Measurements from ENCODE around the gene SLC25A39.
"Not testable (repeated sequence)": the region's sequence is repeated elsewhere in the genome, so short reads cannot be mapped to it uniquely, and the experiment has no call there.

SLC25A39 gene

DNA sequence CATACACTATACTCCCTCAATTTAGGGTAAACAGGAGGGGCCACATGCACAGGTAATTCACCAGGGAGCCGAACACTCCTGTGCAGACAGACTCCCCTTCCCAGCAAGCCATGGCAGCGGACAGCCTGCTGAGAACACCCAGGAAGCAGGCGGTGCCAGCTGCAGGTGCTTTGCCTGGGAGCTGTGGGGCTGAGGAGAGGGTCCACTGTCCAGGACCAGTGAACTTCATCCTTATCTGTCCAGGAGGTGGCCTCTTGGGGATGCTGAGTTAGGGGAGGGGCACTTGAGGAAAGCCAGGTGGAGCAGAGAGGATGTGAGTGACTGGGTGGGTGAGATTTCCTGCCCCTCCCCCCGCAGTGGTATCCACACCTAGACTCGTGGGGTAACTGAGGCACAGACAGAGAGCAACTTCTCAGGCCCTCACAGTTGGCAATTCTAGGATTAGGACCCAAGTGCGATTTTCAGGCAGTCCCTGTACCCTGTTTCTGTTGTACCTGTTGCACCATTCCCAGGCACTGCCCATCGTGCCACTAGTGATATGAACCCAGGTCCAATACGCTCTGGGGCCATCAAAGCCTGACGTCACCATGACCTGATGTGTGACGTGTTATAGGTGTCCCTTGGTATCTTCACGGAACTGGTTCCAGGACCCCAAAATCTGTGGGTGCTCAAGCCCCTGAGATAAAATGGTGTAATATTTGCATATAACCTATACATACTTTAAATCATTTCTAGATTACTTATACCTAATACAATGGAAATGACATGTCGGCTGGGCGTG is 21.6 kb upstream of the SLC25A39 start:
- H3K27ac ChIP-seq (ENCODE audit: low read length), result no peak overlapping the region
- WGBS (ENCODE audit: insufficient coverage, insufficient read length), result no CpG with 5 or more reads among the region's 13 CpGs
- H3K4me1 ChIP-seq (ENCODE audit: control insufficient read depth, insufficient read depth, low read length), result no peaks in the 10 kb centered on the region
- H3K4me3 ChIP-seq (ENCODE audit: low read length), result no peak overlapping the region; the same call in 1 of the 2 replicates
- peaks cover 3% of the 10 kb centered on the region; the same call in 1 of the 2 replicates for H3K36me3 ChIP-seq (ENCODE audit: control insufficient read depth, insufficient read depth, low read length)
- no peaks in the 10 kb centered on the region for H3K27me3 ChIP-seq (ENCODE audit: control insufficient read depth, insufficient read depth, low read length)
- no peaks in the 10 kb centered on the region for H3K9me3 ChIP-seq (ENCODE audit: control insufficient read depth, insufficient read depth, low read length)
- no peak for DNase-seq (ENCODE audit: low read depth, low spot score)

DNA sequence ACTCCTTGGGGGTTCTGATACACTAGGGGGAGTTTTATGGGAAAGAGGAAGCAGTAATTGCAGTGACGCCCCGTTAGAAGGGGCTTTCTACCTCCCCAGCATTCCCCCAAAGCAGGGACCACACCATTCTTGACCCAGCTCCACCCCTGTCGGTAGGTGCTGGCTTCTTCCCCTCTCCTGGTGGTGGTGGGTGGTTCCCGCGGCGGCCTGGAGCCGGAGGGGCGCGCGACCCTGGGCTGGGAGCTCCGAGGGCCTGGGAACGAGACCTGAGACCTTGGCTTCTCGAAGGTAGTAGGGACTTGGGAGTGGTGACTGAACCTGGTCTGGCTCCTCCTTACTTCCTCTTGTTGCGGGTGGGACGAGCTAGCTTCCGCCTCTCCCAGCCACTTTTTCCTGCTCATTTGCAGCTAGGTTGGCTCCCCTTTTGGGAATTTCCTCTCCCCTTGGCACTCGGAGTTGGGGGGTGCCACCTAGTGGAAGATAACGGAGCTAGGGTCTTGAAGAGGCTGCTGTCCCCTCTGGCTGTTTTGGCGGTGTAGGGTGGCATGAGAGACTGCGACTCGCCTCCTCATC is 20.9 kb upstream of the SLC25A39 start:
- Histone ChIP-seq H3K9me3 (ENCODE audit: control insufficient read depth, insufficient read depth, low read length) (no peaks in the 10 kb centered on the region), H3K27me3 (ENCODE audit: control insufficient read depth, insufficient read depth, low read length) (no peaks in the 10 kb centered on the region), H3K36me3 (ENCODE audit: control insufficient read depth, insufficient read depth, low read length) (0 out of 2 replicates have a peak, but pooled peaks cover 2% of the 10 kb centered on the region), H3K27ac (ENCODE audit: low read length) (no peak overlapping the region), H3K4me3 (ENCODE audit: low read length) (peak overlapping the region; percentile 64), H3K4me1 (ENCODE audit: control insufficient read depth, insufficient read depth, low read length) (no peaks in the 10 kb centered on the region)
- no CpG with 5 or more reads among the region's 21 CpGs for WGBS (ENCODE audit: insufficient coverage, insufficient read length)
- DNase-seq (ENCODE audit: low read depth, low spot score), result no peak

DNA sequence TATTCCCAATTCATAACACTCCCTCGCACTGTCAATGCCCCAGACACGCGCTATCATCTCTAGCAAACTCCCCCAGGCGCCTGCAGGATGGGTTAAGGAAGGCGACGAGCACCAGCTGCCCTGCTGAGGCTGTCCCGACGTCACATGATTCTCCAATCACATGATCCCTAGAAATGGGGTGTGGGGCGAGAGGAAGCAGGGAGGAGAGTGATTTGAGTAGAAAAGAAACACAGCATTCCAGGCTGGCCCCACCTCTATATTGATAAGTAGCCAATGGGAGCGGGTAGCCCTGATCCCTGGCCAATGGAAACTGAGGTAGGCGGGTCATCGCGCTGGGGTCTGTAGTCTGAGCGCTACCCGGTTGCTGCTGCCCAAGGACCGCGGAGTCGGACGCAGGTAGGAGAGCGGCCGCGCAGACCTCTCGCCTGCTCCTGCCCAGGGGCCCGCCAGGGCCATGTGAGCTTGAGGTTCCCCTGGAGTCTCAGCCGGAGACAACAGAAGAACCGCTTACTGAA is 20.4 kb upstream of the SLC25A39 start, which contains the start of gene GRN:
Gene GRN (plus strand): TSS at position 364 of the 515 bp plus-strand sequence. CDS start 3,863 bp downstream, outside the sequence.
- H3K4me3 ChIP-seq (ENCODE audit: low read length), result peak within 1 kb of the TSS; percentile 64
- H3K9me3 ChIP-seq (ENCODE audit: control insufficient read depth, insufficient read depth, low read length), result no peaks in the 10 kb centered on the region
- no peaks in the 10 kb centered on the region for H3K4me1 ChIP-seq (ENCODE audit: control insufficient read depth, insufficient read depth, low read length)
- H3K27ac ChIP-seq (ENCODE audit: low read length), result no peak within 1 kb of the TSS
- no peaks in the 10 kb centered on the region for H3K27me3 ChIP-seq (ENCODE audit: control insufficient read depth, insufficient read depth, low read length)
- no CpG with 5 or more reads among the region's 26 CpGs for WGBS (ENCODE audit: insufficient coverage, insufficient read length)
- 0 out of 2 replicates have a peak, but pooled peaks cover 1% of the 10 kb centered on the region for H3K36me3 ChIP-seq (ENCODE audit: control insufficient read depth, insufficient read depth, low read length)
- DNase-seq (ENCODE audit: low read depth, low spot score), result peak; percentile 97

GRCh38 chr17:44343510-44344209 is 19.0 kb upstream of the SLC25A39 start:
- no peak overlapping the region for H3K27ac ChIP-seq (ENCODE audit: low read length)
- H3K36me3 ChIP-seq (ENCODE audit: control insufficient read depth, insufficient read depth, low read length), result no peaks in the 10 kb centered on the region
- no peak overlapping the region for H3K4me3 ChIP-seq (ENCODE audit: low read length)
- WGBS (ENCODE audit: insufficient coverage, insufficient read length), result no CpG with 5 or more reads among the region's 11 CpGs
- H3K27me3 ChIP-seq (ENCODE audit: control insufficient read depth, insufficient read depth, low read length), result no peaks in the 10 kb centered on the region
- H3K9me3 ChIP-seq (ENCODE audit: control insufficient read depth, insufficient read depth, low read length), result no peaks in the 10 kb centered on the region
- no peak for DNase-seq (ENCODE audit: low read depth, low spot score)
- no peaks in the 10 kb centered on the region for H3K4me1 ChIP-seq (ENCODE audit: control insufficient read depth, insufficient read depth, low read length)

- not testable (repeated sequence) for H3K9me3 ChIP-seq (ENCODE audit: control insufficient read depth, insufficient read depth, low read length); DNase-seq (ENCODE audit: low read depth, low spot score); H3K27ac ChIP-seq (ENCODE audit: low read length); H3K4me1 ChIP-seq (ENCODE audit: control insufficient read depth, insufficient read depth, low read length); H3K27me3 ChIP-seq (ENCODE audit: control insufficient read depth, insufficient read depth, low read length); H3K36me3 ChIP-seq (ENCODE audit: control insufficient read depth, insufficient read depth, low read length); H3K4me3 ChIP-seq (ENCODE audit: low read length)
- WGBS (ENCODE audit: insufficient coverage, insufficient read length), result no CpG with 5 or more reads among the region's 5 CpGs
Observed at GRCh38 chr17:44340553-44340952, 15.9 kb upstream of the SLC25A39 start.

- no CpG with 5 or more reads among the region's 6 CpGs for WGBS (ENCODE audit: insufficient coverage, insufficient read length)
- Histone ChIP-seq H3K27me3 (ENCODE audit: control insufficient read depth, insufficient read depth, low read length) (no peaks in the 10 kb centered on the region), H3K36me3 (ENCODE audit: control insufficient read depth, insufficient read depth, low read length) (no peaks in the 10 kb centered on the region), H3K4me1 (ENCODE audit: control insufficient read depth, insufficient read depth, low read length) (no peaks in the 10 kb centered on the region), H3K27ac (ENCODE audit: low read length) (no peak overlapping the region), H3K9me3 (ENCODE audit: control insufficient read depth, insufficient read depth, low read length) (no peaks in the 10 kb centered on the region), H3K4me3 (ENCODE audit: low read length) (no peak overlapping the region)
- no peak for DNase-seq (ENCODE audit: low read depth, low spot score)
Observed at GRCh38 chr17:44338702-44339101, 14.1 kb upstream of the SLC25A39 start.

GRCh38 chr17:44335968-44336367 is 11.3 kb upstream of the SLC25A39 start:
- Histone ChIP-seq H3K9me3 (ENCODE audit: control insufficient read depth, insufficient read depth, low read length) (no peaks in the 10 kb centered on the region), H3K36me3 (ENCODE audit: control insufficient read depth, insufficient read depth, low read length) (no peaks in the 10 kb centered on the region), H3K4me1 (ENCODE audit: control insufficient read depth, insufficient read depth, low read length) (no peaks in the 10 kb centered on the region), H3K4me3 (ENCODE audit: low read length) (no peak overlapping the region), H3K27ac (ENCODE audit: low read length) (no peak overlapping the region), H3K27me3 (ENCODE audit: control insufficient read depth, insufficient read depth, low read length) (no peaks in the 10 kb centered on the region)
- no CpG with 5 or more reads among the region's 5 CpGs for WGBS (ENCODE audit: insufficient coverage, insufficient read length)
- no peak for DNase-seq (ENCODE audit: low read depth, low spot score)

DNA sequence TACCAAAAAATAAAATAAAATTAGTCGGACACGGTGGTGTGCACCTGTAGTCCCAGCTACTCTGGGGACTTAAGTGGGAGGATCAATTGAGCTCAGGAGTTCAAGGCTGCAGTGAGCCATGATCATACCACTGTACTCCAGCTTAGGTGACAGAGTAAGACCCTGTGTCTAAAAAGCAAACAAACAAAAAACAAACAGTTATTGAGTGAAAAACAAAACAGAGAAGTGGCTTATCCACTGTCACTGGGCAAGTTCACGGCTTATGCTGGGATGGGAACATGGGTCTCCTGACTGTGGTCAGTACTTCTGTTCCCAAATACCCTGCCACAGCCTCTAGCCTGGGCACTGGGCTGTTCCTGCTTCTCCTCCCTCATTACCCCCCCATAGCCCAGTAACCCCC is 10.9 kb upstream of the SLC25A39 start:
- H3K27ac ChIP-seq (ENCODE audit: low read length), result no peak overlapping the region
- H3K4me3 ChIP-seq (ENCODE audit: low read length), result no peak overlapping the region
- no CpG with 5 or more reads among the region's 3 CpGs for WGBS (ENCODE audit: insufficient coverage, insufficient read length)
- no peaks in the 10 kb centered on the region for H3K4me1 ChIP-seq (ENCODE audit: control insufficient read depth, insufficient read depth, low read length)
- no peak for DNase-seq (ENCODE audit: low read depth, low spot score)
- H3K36me3 ChIP-seq (ENCODE audit: control insufficient read depth, insufficient read depth, low read length), result no peaks in the 10 kb centered on the region
- H3K27me3 ChIP-seq (ENCODE audit: control insufficient read depth, insufficient read depth, low read length), result no peaks in the 10 kb centered on the region
- H3K9me3 ChIP-seq (ENCODE audit: control insufficient read depth, insufficient read depth, low read length), result no peaks in the 10 kb centered on the region

- Histone ChIP-seq H3K4me1 (ENCODE audit: control insufficient read depth, insufficient read depth, low read length) (no peaks in the 10 kb centered on the region), H3K4me3 (ENCODE audit: low read length) (no peak overlapping the region), H3K36me3 (ENCODE audit: control insufficient read depth, insufficient read depth, low read length) (no peaks in the 10 kb centered on the region), H3K27ac (ENCODE audit: low read length) (no peak overlapping the region), H3K9me3 (ENCODE audit: control insufficient read depth, insufficient read depth, low read length) (no peaks in the 10 kb centered on the region), H3K27me3 (ENCODE audit: control insufficient read depth, insufficient read depth, low read length) (no peaks in the 10 kb centered on the region)
- DNase-seq (ENCODE audit: low read depth, low spot score), result no peak
- no CpG with 5 or more reads among the region's 3 CpGs for WGBS (ENCODE audit: insufficient coverage, insufficient read length)
Observed at GRCh38 chr17:44334727-44335126, 10.1 kb upstream of the SLC25A39 start.

- Histone ChIP-seq H3K27me3 (ENCODE audit: control insufficient read depth, insufficient read depth, low read length) (no peaks in the 10 kb centered on the region), H3K4me3 (ENCODE audit: low read length) (no peak overlapping the region), H3K36me3 (ENCODE audit: control insufficient read depth, insufficient read depth, low read length) (no peaks in the 10 kb centered on the region), H3K27ac (ENCODE audit: low read length) (no peak overlapping the region), H3K4me1 (ENCODE audit: control insufficient read depth, insufficient read depth, low read length) (no peaks in the 10 kb centered on the region), H3K9me3 (ENCODE audit: control insufficient read depth, insufficient read depth, low read length) (no peaks in the 10 kb centered on the region)
- no CpG with 5 or more reads among the region's 2 CpGs for WGBS (ENCODE audit: insufficient coverage, insufficient read length)
- no peak for DNase-seq (ENCODE audit: low read depth, low spot score)
Observed at GRCh38 chr17:44334315-44334714, 9.7 kb upstream of the SLC25A39 start.
